GM19468 (cell line): ENCODE results near the gene FIGNL1.

Experiments used
- ATAC-seq: cut with Tn5 transposase; IDR thresholded peaks from one replicate; pipeline ENCODE4 v1.9.1; 2021; ENCODE audit warnings: mild to moderate bottlenecking, moderate library complexity, moderate number of reproducible peaks; ENCODE audit not compliant: unreplicated experiment; ENCODE audit errors: extremely low read depth

The FIGNL1 gene

GRCh38 chr7:50436133-50436806 lies 13.9 kb downstream of the FIGNL1 start:
- ATAC-seq = no peak

GRCh38 chr7:50431722-50432305 lies 18.3 kb downstream of the FIGNL1 start:
- ATAC-seq = no peak

- ATAC-seq = no peak
Measured at GRCh38 chr7:50431316-50431715, 18.8 kb downstream of the FIGNL1 start.

GRCh38 chr7:50428911-50429310 lies 21.2 kb downstream of the FIGNL1 start:
- ATAC-seq = no peak

DNA sequence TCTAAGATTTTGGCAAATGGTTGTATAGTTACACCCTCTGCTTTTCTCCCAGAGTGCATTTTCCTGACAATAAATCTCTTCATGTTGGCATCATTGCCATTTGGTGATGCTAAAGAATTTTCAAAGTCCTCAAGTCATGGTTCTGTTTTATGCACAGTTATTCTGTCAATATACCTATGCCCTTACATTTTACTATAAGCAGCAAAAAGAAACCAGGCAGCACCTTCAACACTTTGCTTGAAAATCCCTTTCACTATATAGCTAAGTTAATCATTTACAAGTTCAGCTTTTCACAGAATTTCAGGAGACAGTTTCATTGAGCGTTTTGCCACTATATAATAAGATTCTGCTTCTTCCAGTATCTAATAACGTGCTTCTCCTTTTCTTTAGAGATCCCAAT lies 22.6 kb downstream of the FIGNL1 start:
- ATAC-seq = no peak

DNA sequence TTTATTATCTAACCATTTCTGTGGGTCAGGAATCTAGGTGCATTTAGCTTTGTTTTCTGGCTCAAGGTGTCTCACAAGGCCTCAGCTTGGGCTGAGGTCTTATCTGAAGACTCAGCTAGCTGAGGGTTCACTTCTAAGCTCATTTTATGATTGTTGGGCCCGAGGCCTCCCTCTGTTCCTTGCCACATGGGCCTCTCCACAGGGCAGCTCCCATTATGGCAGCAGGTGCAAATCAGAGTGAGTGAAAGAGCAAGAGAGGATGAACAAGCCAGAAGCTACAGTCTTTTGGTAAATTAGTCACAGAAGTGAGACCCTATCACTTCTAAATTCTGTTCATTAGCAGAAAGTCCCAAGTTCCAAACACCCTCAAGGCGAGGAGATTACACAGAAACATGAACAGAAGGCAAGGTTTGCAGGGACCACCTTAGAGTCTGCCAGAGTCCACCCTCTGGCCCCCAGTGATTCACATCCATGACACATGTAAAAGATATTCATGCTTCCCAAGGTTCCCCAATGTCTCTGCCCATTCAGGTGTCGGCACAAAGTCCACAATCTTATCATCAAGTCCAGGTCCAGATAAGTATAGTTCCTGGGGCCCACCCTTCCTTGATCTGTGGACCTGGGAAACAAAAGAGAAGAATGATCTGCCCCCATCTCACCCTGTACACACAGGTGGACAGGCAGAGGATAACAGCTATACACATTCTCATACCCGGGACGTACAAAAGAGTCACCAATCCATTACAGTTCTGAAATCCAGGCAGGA lies 23.7 kb downstream of the FIGNL1 start:
- no peak for ATAC-seq

- no peak for ATAC-seq
Measured at GRCh38 chr7:50425318-50425717, 24.8 kb downstream of the FIGNL1 start.

DNA sequence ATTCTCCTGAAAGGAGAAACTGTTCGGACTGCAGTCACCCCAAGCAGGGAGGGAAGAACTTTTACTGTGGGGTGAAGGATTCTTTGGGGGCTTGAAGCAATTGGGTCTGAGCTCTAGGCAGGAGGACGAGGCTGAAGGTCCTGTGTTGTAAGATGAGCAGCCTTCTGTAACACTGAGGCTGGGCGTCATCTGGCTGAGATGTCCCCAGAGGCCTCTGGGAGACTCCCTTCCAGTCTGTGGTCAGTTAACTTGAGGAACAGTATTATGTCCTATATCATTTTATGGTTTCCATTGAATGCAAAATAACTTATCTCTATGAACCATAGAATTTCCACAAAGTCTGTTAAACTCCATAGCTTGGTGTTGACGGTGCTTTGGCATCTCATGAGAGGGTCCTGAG lies 26.3 kb downstream of the FIGNL1 start:
- no peak for ATAC-seq

DNA sequence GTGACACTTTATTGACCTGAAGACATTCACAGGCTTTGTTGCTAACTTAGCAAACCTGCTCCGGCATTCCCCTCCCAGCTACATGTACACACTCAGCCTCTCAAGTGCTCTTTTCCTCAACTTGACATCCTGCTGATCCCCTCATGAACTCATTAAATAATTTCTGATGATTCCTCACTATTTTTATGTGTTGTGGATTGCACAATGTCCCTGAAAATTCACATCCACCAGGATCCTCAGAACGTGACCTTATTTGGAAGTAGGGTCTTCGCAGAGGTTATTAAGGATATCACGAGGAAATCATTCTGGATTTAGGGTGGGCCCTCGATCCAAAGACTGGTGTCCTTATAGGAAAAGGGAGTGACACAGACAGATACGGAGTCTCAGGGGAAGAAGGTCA lies 27.3 kb downstream of the FIGNL1 start:
- no peak for ATAC-seq

DNA sequence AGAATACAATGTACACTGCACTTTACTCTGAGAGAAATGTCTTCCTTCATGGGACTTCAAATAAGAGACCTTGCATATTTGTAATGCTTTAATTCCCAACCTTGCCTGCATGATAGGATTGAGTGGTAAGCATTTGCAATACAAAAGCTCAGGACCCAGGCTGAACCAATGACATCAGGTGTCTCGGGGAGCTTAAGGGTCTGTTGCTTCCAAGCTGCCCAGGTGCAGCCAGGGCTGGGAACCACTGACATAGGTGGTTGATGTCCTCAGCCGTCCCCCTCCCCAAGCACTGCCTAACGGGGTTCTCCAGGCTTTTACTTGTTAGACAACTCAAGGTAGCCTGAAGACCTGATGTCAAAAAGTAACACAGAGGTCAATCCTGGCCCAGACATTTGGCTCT lies 29.1 kb downstream of the FIGNL1 start:
- no peak for ATAC-seq

GRCh38 chr7:50418526-50419290 lies 31.4 kb downstream of the FIGNL1 start:
- no peak for ATAC-seq

GRCh38 chr7:50418086-50418515 lies 32.0 kb downstream of the FIGNL1 start:
- peak; percentile 72 for ATAC-seq

DNA sequence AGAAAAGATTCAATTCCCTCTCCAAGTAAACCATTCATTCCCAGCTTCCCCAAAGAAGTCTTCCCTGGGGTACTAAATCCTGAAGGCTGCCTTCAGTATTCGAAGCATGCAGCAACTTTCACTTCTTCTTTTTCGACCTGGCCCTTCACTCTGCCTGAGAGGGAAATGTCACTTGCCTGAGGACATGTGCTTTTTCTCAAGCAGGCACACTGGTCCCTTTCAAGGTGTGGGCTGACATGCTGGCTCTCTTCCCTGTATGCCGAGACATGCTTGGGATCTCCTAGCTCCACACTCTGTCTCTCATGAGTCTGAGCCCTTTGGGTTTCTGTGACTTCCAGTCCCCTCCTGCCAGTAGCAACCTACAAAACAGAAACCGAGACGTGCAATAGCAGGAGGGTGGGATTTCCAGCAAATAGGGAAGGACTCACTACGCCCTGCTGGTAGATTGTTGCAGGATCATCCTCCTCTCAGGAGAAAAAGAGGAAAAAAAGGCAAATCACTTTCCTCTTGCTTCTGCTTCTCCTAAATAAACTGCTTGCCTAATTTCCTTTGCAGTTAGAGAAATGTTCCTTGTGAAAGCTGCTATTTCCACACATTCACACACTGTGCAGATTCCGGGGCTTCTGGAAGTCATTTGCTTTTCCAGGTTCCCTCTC lies 33.5 kb downstream of the FIGNL1 start:
- peak; percentile 81 for ATAC-seq

GRCh38 chr7:50415844-50416364 lies 34.2 kb downstream of the FIGNL1 start:
- ATAC-seq = no peak

GRCh38 chr7:50413561-50413960 lies 36.6 kb downstream of the FIGNL1 start:
- ATAC-seq = no peak

DNA sequence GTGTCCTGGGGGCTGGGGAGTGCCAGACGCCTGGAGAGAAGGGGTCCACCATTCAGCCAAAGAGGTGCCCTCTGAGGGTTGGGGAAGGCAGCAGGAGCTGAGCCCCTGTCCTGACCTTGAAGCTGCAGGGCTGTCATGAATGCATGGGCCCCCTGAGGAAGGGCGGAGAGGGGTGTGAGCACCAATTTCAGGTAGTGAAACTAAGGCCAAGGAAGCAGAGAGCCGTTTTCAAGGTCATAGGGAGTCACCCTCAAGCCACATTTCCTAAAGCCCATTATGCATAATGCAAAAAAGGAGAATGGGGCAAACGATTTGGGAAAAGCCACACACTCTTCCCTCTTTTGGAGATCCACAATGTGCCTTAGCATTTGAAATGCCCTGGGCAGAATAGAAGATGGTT lies 37.2 kb downstream of the FIGNL1 start:
- ATAC-seq = no peak

- ATAC-seq = no peak
Measured at GRCh38 chr7:50411332-50411731, 38.8 kb downstream of the FIGNL1 start.

- ATAC-seq = peak; percentile 51
Measured at GRCh38 chr7:50409856-50410745, 40.0 kb downstream of the FIGNL1 start.

- ATAC-seq = no peak
Measured at GRCh38 chr7:50406935-50407334, 43.2 kb downstream of the FIGNL1 start.
